Measurements from ENCODE around the gene OGDHL. TPM values are rescaled to one million over a fixed set of nuclear protein-coding genes. Genes with fewer than 3 reads are reported as not detected.
A peak's percentile ranks its signal among the peaks of the same experiment; 100 is the strongest.

The OGDHL gene
- total and polyA plus RNA-seq, 9 of the 15 experiments (the other 6 are each of a cell fraction or from before 2014, with no cell fraction given) = 0.01 to 1.8 (median 0.91) TPM

GRCh38 chr10:49761789-49762565, at the start of gene OGDHL (continued):
- TF ChIP-seq CHAMP1 (IDR thresholded peaks at IDR 0.05) (peak; percentile 53; the same call in 1 of the 2 replicates), ZNF511 (CRISPR knock-in tag; IDR thresholded peaks at IDR 0.05) (peak; percentile 99), HCFC1 (IDR thresholded peaks at IDR 0.05; ENCODE audit: low read depth, low read length) (peak; percentile 52; the same call in 1 of the 2 replicates), ZBTB9 (CRISPR knock-in tag; IDR thresholded peaks at IDR 0.05) (no peak), SAFB (IDR thresholded peaks at IDR 0.05; ENCODE audit: borderline replicate concordance, low read depth, low read length) (peak; percentile 45; the same call in 1 of the 2 replicates), ARID4B (CRISPR knock-in tag; IDR thresholded peaks at IDR 0.05) (peak; percentile 92), POLR2G (IDR thresholded peaks at IDR 0.05; ENCODE audit: low read depth, low read length) (0 out of 2 replicates have a peak, but pooled peaks have one; percentile 33), HNRNPH1 (optimal IDR thresholded peaks at IDR 0.05; ENCODE audit: low read depth, low read length) (no peak), ZNF124 (CRISPR knock-in tag; IDR thresholded peaks at IDR 0.05) (peak; percentile 90), CREM (IDR thresholded peaks at IDR 0.05; ENCODE audit: low read depth) (peak; percentile 96), GABPB1 (CRISPR knock-in tag; IDR thresholded peaks at IDR 0.05) (peak; percentile 79), KAT8 (IDR thresholded peaks at IDR 0.05; ENCODE audit: low read depth) (no peak), U2AF1 (optimal IDR thresholded peaks at IDR 0.05; ENCODE audit: low read depth, low read length) (peak; percentile 36), ZMIZ1 (IDR thresholded peaks at IDR 0.05; ENCODE audit: low read depth in 2 of 2, low read length in 2 of 2) (0 out of 4 replicates have a peak, but pooled peaks of 1 of the 2 experiments have one; percentile 29)

Measured in K562 (cell line).